ENCODE results near the gene TMEM184B.

TMEM184B gene

GRCh38 chr22:38295863-38296262 is 23.1 kb upstream of the TMEM184B start:
- Histone ChIP-seq H3K4ac (ENCODE audit: low read length) (no peak overlapping the region), H2BK12ac (ENCODE audit: low read length) (no peak overlapping the region), H3K27me3 (ENCODE audit: control insufficient read depth in 3 of 3, insufficient read depth in 3 of 3, low read depth in 1 of 3, low read length in 3 of 3) (no peaks in the 10 kb centered on the region), H3K14ac (ENCODE audit: low read length) (no peak overlapping the region), H4K8ac (ENCODE audit: low read depth, low read length) (no peak overlapping the region), H3K9me3 (replicated peaks in 1 of 2; ENCODE audit: control insufficient read depth in 2 of 2, insufficient read depth in 1 of 2, low read depth in 1 of 2, low read length in 2 of 2) (no peaks in the 10 kb centered on the region), H2BK120ac (ENCODE audit: low read depth, low read length) (no peak overlapping the region), H3K27ac (replicated peaks; ENCODE audit: low read length) (no peak overlapping the region), H3K36me3 (replicated peaks in 1 of 2; ENCODE audit: control insufficient read depth in 2 of 2, insufficient read depth in 2 of 2, low read length in 2 of 2) (peaks cover 84 to 97% of the 10 kb centered on the region in 2 donors), H3K9ac (ENCODE audit: low read depth, low read length, poor library complexity) (no peak overlapping the region), H3K4me3 (ENCODE audit: low read length in 2 of 2) (no peak overlapping the region), H3K79me1 (ENCODE audit: low read depth, low read length) (peaks cover 23% of the 10 kb centered on the region), H2AK5ac (ENCODE audit: low read depth, low read length) (no peak overlapping the region), H2AFZ (ENCODE audit: low read length) (no peak overlapping the region), H3K18ac (ENCODE audit: low read length) (no peak overlapping the region), H2BK5ac (ENCODE audit: low read length) (no peak overlapping the region), H3K4me1 (ENCODE audit: control insufficient read depth in 2 of 2, insufficient read depth in 1 of 2, low read depth in 1 of 2, low read length in 2 of 2) (peaks cover 0 to 2% of the 10 kb centered on the region in 2 donors), H3K23ac (ENCODE audit: low read depth, low read length, poor library complexity) (peak overlapping the region; percentile 1), H3K4me2 (ENCODE audit: insufficient read depth, low read length, poor library complexity, severe bottlenecking) (no peak overlapping the region), H4K91ac (ENCODE audit: low read depth, low read length, poor library complexity) (no peak overlapping the region), H2BK15ac (ENCODE audit: low read length) (no peak overlapping the region)
- no CpG with 5 or more reads among the region's 9 CpGs for WGBS, 2 donors (ENCODE audit: extremely low coverage in 2 of 2, insufficient read length in 2 of 2, insufficient replicate concordance in 1 of 2)
- no peak for DNase-seq (ENCODE audit: low spot score)

GRCh38 chr22:38295339-38295738 is 22.5 kb upstream of the TMEM184B start:
- Histone ChIP-seq H3K27me3 (ENCODE audit: control insufficient read depth in 3 of 3, insufficient read depth in 3 of 3, low read depth in 1 of 3, low read length in 3 of 3) (no peaks in the 10 kb centered on the region), H2BK15ac (ENCODE audit: low read length) (no peak overlapping the region), H3K23ac (ENCODE audit: low read depth, low read length, poor library complexity) (no peak overlapping the region), H2BK120ac (ENCODE audit: low read depth, low read length) (no peak overlapping the region), H3K14ac (ENCODE audit: low read length) (no peak overlapping the region), H2BK5ac (ENCODE audit: low read length) (peak overlapping the region; percentile 48), H3K36me3 (replicated peaks in 1 of 2; ENCODE audit: control insufficient read depth in 2 of 2, insufficient read depth in 2 of 2, low read length in 2 of 2) (peaks cover 79 to 96% of the 10 kb centered on the region in 2 donors), H3K4ac (ENCODE audit: low read length) (no peak overlapping the region), H3K18ac (ENCODE audit: low read length) (peak overlapping the region; percentile 54), H3K9me3 (replicated peaks in 1 of 2; ENCODE audit: control insufficient read depth in 2 of 2, insufficient read depth in 1 of 2, low read depth in 1 of 2, low read length in 2 of 2) (no peaks in the 10 kb centered on the region), H3K79me1 (ENCODE audit: low read depth, low read length) (peaks cover 23% of the 10 kb centered on the region), H2BK12ac (ENCODE audit: low read length) (no peak overlapping the region), H3K4me1 (ENCODE audit: control insufficient read depth in 2 of 2, insufficient read depth in 1 of 2, low read depth in 1 of 2, low read length in 2 of 2) (peaks cover 0 to 2% of the 10 kb centered on the region in 2 donors), H2AK5ac (ENCODE audit: low read depth, low read length) (no peak overlapping the region), H3K4me2 (ENCODE audit: insufficient read depth, low read length, poor library complexity, severe bottlenecking) (no peak overlapping the region), H4K8ac (ENCODE audit: low read depth, low read length) (peak overlapping the region; percentile 58), H3K4me3 (ENCODE audit: low read length in 2 of 2) (no peak overlapping the region), H3K9ac (ENCODE audit: low read depth, low read length, poor library complexity) (no peak overlapping the region), H3K27ac (replicated peaks; ENCODE audit: low read length) (no peak overlapping the region), H2AFZ (ENCODE audit: low read length) (no peak overlapping the region), H4K91ac (ENCODE audit: low read depth, low read length, poor library complexity) (no peak overlapping the region)
- WGBS, 2 donors (ENCODE audit: extremely low coverage in 2 of 2, insufficient read length in 2 of 2, insufficient replicate concordance in 1 of 2), result no CpG with 5 or more reads among the region's 6 CpGs
- DNase-seq (ENCODE audit: low spot score), result no peak

- Histone ChIP-seq H3K4ac (ENCODE audit: low read length) (no peak overlapping the region), H2BK120ac (ENCODE audit: low read depth, low read length) (no peak overlapping the region), H4K91ac (ENCODE audit: low read depth, low read length, poor library complexity) (no peak overlapping the region), H3K4me2 (ENCODE audit: insufficient read depth, low read length, poor library complexity, severe bottlenecking) (no peak overlapping the region), H3K14ac (ENCODE audit: low read length) (no peak overlapping the region), H3K4me3 (ENCODE audit: low read length in 2 of 2) (no peak overlapping the region), H2AFZ (ENCODE audit: low read length) (no peak overlapping the region), H3K9me3 (replicated peaks in 1 of 2; ENCODE audit: control insufficient read depth in 2 of 2, insufficient read depth in 1 of 2, low read depth in 1 of 2, low read length in 2 of 2) (no peaks in the 10 kb centered on the region), H3K9ac (ENCODE audit: low read depth, low read length, poor library complexity) (no peak overlapping the region), H3K36me3 (replicated peaks in 1 of 2; ENCODE audit: control insufficient read depth in 2 of 2, insufficient read depth in 2 of 2, low read length in 2 of 2) (peaks cover 76 to 95% of the 10 kb centered on the region in 2 donors), H2BK12ac (ENCODE audit: low read length) (no peak overlapping the region), H3K23ac (ENCODE audit: low read depth, low read length, poor library complexity) (peak overlapping the region; percentile 56), H3K4me1 (ENCODE audit: control insufficient read depth in 2 of 2, insufficient read depth in 1 of 2, low read depth in 1 of 2, low read length in 2 of 2) (peaks cover 0 to 2% of the 10 kb centered on the region in 2 donors), H3K79me1 (ENCODE audit: low read depth, low read length) (peaks cover 23% of the 10 kb centered on the region), H2AK5ac (ENCODE audit: low read depth, low read length) (no peak overlapping the region), H3K27me3 (ENCODE audit: control insufficient read depth in 3 of 3, insufficient read depth in 3 of 3, low read depth in 1 of 3, low read length in 3 of 3) (no peaks in the 10 kb centered on the region), H2BK15ac (ENCODE audit: low read length) (no peak overlapping the region), H3K27ac (replicated peaks; ENCODE audit: low read length) (no peak overlapping the region), H3K18ac (ENCODE audit: low read length) (peak overlapping the region; percentile 16), H2BK5ac (ENCODE audit: low read length) (no peak overlapping the region), H4K8ac (ENCODE audit: low read depth, low read length) (no peak overlapping the region)
- no peak for DNase-seq (ENCODE audit: low spot score)
- WGBS, 2 donors (ENCODE audit: extremely low coverage in 2 of 2, insufficient read length in 2 of 2, insufficient replicate concordance in 1 of 2), result no CpG with 5 or more reads among the region's 26 CpGs
Observed at GRCh38 chr22:38294193-38294592, 21.4 kb upstream of the TMEM184B start.

DNA sequence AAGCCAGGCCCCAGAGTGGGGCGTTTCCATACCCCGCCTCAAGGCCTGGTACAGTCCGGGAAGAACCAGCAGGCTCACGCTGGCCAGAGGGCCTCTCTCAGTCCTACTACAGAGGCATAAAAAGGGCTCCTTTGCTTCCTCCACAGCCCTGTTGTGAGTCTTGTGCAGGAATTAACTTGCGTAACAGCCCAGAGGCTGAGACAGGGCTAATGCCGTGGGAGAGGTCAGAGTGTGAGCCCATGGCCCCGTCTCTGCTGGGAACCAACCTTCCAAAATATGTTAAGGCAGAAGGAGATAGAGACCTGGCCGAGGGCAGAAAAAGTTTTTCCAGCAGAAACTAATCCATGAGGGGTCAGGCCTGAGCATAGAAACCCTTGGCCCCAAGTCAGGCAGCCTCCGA is 19.9 kb upstream of the TMEM184B start:
- H2BK12ac ChIP-seq (ENCODE audit: low read length), result no peak overlapping the region
- no peak overlapping the region for H4K8ac ChIP-seq (ENCODE audit: low read depth, low read length)
- no peak overlapping the region for H3K27ac ChIP-seq (replicated peaks; ENCODE audit: low read length)
- no peak overlapping the region for H3K4ac ChIP-seq (ENCODE audit: low read length)
- no peak overlapping the region for H3K9ac ChIP-seq (ENCODE audit: low read depth, low read length, poor library complexity)
- H3K4me2 ChIP-seq (ENCODE audit: insufficient read depth, low read length, poor library complexity, severe bottlenecking), result no peak overlapping the region
- H2AK5ac ChIP-seq (ENCODE audit: low read depth, low read length), result no peak overlapping the region
- no peak for DNase-seq (ENCODE audit: low spot score)
- H3K79me1 ChIP-seq (ENCODE audit: low read depth, low read length), result peaks cover 17% of the 10 kb centered on the region
- H3K14ac ChIP-seq (ENCODE audit: low read length), result no peak overlapping the region
- no peak overlapping the region for H2BK120ac ChIP-seq (ENCODE audit: low read depth, low read length)
- no peak overlapping the region for H3K4me3 ChIP-seq (ENCODE audit: low read length in 2 of 2)
- no peak overlapping the region for H2AFZ ChIP-seq (ENCODE audit: low read length)
- no peaks in the 10 kb centered on the region for H3K27me3 ChIP-seq (ENCODE audit: control insufficient read depth in 3 of 3, insufficient read depth in 3 of 3, low read depth in 1 of 3, low read length in 3 of 3)
- H3K4me1 ChIP-seq (ENCODE audit: control insufficient read depth in 2 of 2, insufficient read depth in 1 of 2, low read depth in 1 of 2, low read length in 2 of 2), result peaks cover 0 to 2% of the 10 kb centered on the region in 2 donors
- H3K18ac ChIP-seq (ENCODE audit: low read length), result no peak overlapping the region
- H4K91ac ChIP-seq (ENCODE audit: low read depth, low read length, poor library complexity), result no peak overlapping the region
- H2BK15ac ChIP-seq (ENCODE audit: low read length), result no peak overlapping the region
- H3K9me3 ChIP-seq (replicated peaks in 1 of 2; ENCODE audit: control insufficient read depth in 2 of 2, insufficient read depth in 1 of 2, low read depth in 1 of 2, low read length in 2 of 2), result no peaks in the 10 kb centered on the region
- peaks cover 62 to 88% of the 10 kb centered on the region in 2 donors for H3K36me3 ChIP-seq (replicated peaks in 1 of 2; ENCODE audit: control insufficient read depth in 2 of 2, insufficient read depth in 2 of 2, low read length in 2 of 2)
- peak overlapping the region; percentile 84 for H2BK5ac ChIP-seq (ENCODE audit: low read length)
- no peak overlapping the region for H3K23ac ChIP-seq (ENCODE audit: low read depth, low read length, poor library complexity)
- no CpG with 5 or more reads among the region's 9 CpGs for WGBS, 2 donors (ENCODE audit: extremely low coverage in 2 of 2, insufficient read length in 2 of 2, insufficient replicate concordance in 1 of 2)
